GM23338 (cell line): ENCODE measurements around the gene PTPA. TPM values are rescaled to one million over a fixed set of nuclear protein-coding genes. Genes with fewer than 3 reads are reported as not detected.

Experiments used
- ATAC-seq: fragments of 200-7000 bp; cut with Tn5 transposase; 3 replicates; pipeline ENCODE4 v1.9.1; 2020
- DNase-seq: peaks from one replicate; pipeline ENCODE4 v3.0.0-alpha.2; 2015; ENCODE audit warnings: low spot score
- H2AFZ ChIP-seq: fragments of 200-600 bp; sonication (generic); 2 replicates; pipeline ENCODE4 v1.8.0; 2016; ENCODE audit warnings: antibody characterized with exemption, mild to moderate bottlenecking, moderate library complexity
- H3F3A ChIP-seq: fragments of 200-600 bp; sonication (generic); replicated peaks from 2 replicates; pipeline ENCODE4 v1.8.0; 2017; ENCODE audit warnings: antibody characterized with exemption, mixed run types, low read depth
- H3K27ac ChIP-seq: fragments of 200-600 bp; sonication (generic); 2 replicates; pipeline ENCODE4 v1.6.1; 2016; ENCODE audit warnings: low read depth
- H3K27me3 ChIP-seq: fragments of 200-600 bp; sonication (generic); 2 replicates; pipeline ENCODE4 v1.8.0; 2016; ENCODE audit warnings: mild to moderate bottlenecking, mixed run types, moderate library complexity; ENCODE audit not compliant: insufficient read depth
- H3K36me3 ChIP-seq: fragments of 200-600 bp; sonication (generic); 2 replicates; pipeline ENCODE4 v1.8.0; 2016; ENCODE audit warnings: mild to moderate bottlenecking; ENCODE audit not compliant: insufficient read depth
- H3K4me1 ChIP-seq: fragments of 200-600 bp; sonication (generic); 2 replicates; pipeline ENCODE4 v1.8.0; 2016; ENCODE audit warnings: mild to moderate bottlenecking, moderate library complexity; ENCODE audit not compliant: insufficient read depth
- H3K4me2 ChIP-seq: fragments of 200-600 bp; sonication (generic); 2 replicates; pipeline ENCODE4 v1.7.1; 2017; ENCODE audit warnings: mixed run types
- H3K4me3 ChIP-seq: fragments of 200-600 bp; sonication (generic); 2 replicates; pipeline ENCODE4 v1.6.1; 2016; ENCODE audit warnings: mixed run types
- H3K79me2 ChIP-seq: fragments of 200-600 bp; sonication (generic); replicated peaks from 2 replicates; pipeline ENCODE4 v1.8.0; 2017; ENCODE audit warnings: mild to moderate bottlenecking; ENCODE audit not compliant: insufficient read depth
- H3K9me2 ChIP-seq: fragments of 200-600 bp; sonication (generic); 2 replicates; pipeline ENCODE4 v1.8.0; 2017; ENCODE audit not compliant: insufficient read depth
- H4K20me1 ChIP-seq: fragments of 200-600 bp; sonication (generic); replicated peaks from 2 replicates; pipeline ENCODE4 v1.8.0; 2017; ENCODE audit warnings: mild to moderate bottlenecking; ENCODE audit not compliant: insufficient read depth
- H3K27ac Mint-ChIP-seq: 2 replicates; pipeline ENCODE4 v1.8.0; 2020; ENCODE audit warnings: inconsistent platforms, mild to moderate bottlenecking, moderate library complexity, mixed read lengths
- H3K27me3 Mint-ChIP-seq: 3 replicates; pipeline ENCODE4 v1.8.0; 2022; ENCODE audit warnings: low read depth, mild to moderate bottlenecking, moderate library complexity, mixed read lengths, inconsistent platforms; ENCODE audit not compliant: insufficient read depth, poor library complexity
- H3K36me3 Mint-ChIP-seq: 3 replicates; pipeline ENCODE4 v1.8.0; 2021; ENCODE audit warnings: low read depth, mild to moderate bottlenecking, inconsistent platforms, moderate library complexity, mixed read lengths
- H3K4me1 Mint-ChIP-seq: 3 replicates; pipeline ENCODE4 v1.8.0; 2020; ENCODE audit warnings: mild to moderate bottlenecking, inconsistent platforms, mixed read lengths
- H3K4me3 Mint-ChIP-seq: 3 replicates; pipeline ENCODE4 v1.8.0; 2021; ENCODE audit warnings: moderate library complexity, mild to moderate bottlenecking, inconsistent platforms, mixed read lengths
- H3K9me3 Mint-ChIP-seq: 3 replicates; pipeline ENCODE4 v1.8.0; 2020; ENCODE audit warnings: moderate library complexity, mild to moderate bottlenecking, inconsistent platforms, mixed read lengths
- CREB1 ChIP-seq: fragments of 250-450 bp; sonication (Bioruptor Pico); IDR thresholded peaks from 2 replicates; pipeline ENCODE4 v1.5.0; 2020; ENCODE audit warnings: low read depth, mild to moderate bottlenecking, moderate library complexity
- CTCF ChIP-seq, 2 experiments: fragments of 200-600 bp in 1 of 2; sonication (generic) in 1 of 2; conservative IDR thresholded peaks; 2 replicates each; pipeline versions ENCODE4 v1.5.1 to v1.6.1; 2016 to 2017; ENCODE audit warnings: antibody characterized with exemption in 2 of 2, low read depth in 2 of 2, mild to moderate bottlenecking in 2 of 2, moderate library complexity in 1 of 2
- ETS1 ChIP-seq: IDR thresholded peaks from 2 replicates; pipeline ENCODE4 v1.6.1; 2016; ENCODE audit warnings: antibody characterized with exemption
- EZH2 ChIP-seq: fragments of 200-600 bp; sonication (generic); IDR thresholded peaks from one replicate; pipeline ENCODE4 v1.8.0; 2017; ENCODE audit warnings: antibody characterized with exemption, mild to moderate bottlenecking, low read depth; ENCODE audit not compliant: unreplicated experiment
- EZH2phosphoT487 ChIP-seq: fragments of 200-600 bp; sonication (generic); IDR thresholded peaks from one replicate; pipeline ENCODE4 v1.8.1; 2018; ENCODE audit warnings: antibody characterized with exemption; ENCODE audit not compliant: unreplicated experiment
- JUNB ChIP-seq: IDR thresholded peaks from one replicate; pipeline ENCODE4 v1.6.1; 2016; ENCODE audit warnings: antibody characterized with exemption; ENCODE audit not compliant: unreplicated experiment
- NANOG ChIP-seq: IDR thresholded peaks from 2 replicates; pipeline ENCODE4 v1.6.1; 2016; ENCODE audit warnings: antibody characterized with exemption, borderline replicate concordance
- POLR2AphosphoS5 ChIP-seq: IDR thresholded peaks from 2 replicates; pipeline ENCODE4 v1.6.1; 2016; ENCODE audit warnings: antibody characterized with exemption, low read depth
- REST ChIP-seq: IDR thresholded peaks from one replicate; pipeline ENCODE4 v1.6.1; 2018; ENCODE audit warnings: antibody characterized with exemption; ENCODE audit not compliant: unreplicated experiment
- STAT1 ChIP-seq: IDR thresholded peaks from one replicate; pipeline ENCODE4 v1.6.1; 2016; ENCODE audit warnings: antibody characterized with exemption; ENCODE audit not compliant: unreplicated experiment
- ZNF114 ChIP-seq: fragments of 250-450 bp; sonication (Bioruptor Pico); IDR thresholded peaks from 2 replicates; pipeline ENCODE4 v1.5.0; 2020; ENCODE audit warnings: mild to moderate bottlenecking, moderate library complexity
- ZNF331 ChIP-seq: fragments of 250-450 bp; sonication (Bioruptor Pico); IDR thresholded peaks from 2 replicates; pipeline ENCODE4 v1.5.0; 2020; ENCODE audit warnings: low read depth, mild to moderate bottlenecking, moderate library complexity
- ZNF462 ChIP-seq: fragments of 250-450 bp; sonication (Bioruptor Pico); IDR thresholded peaks from 2 replicates; pipeline ENCODE4 v1.5.0; 2020; ENCODE audit warnings: mild to moderate bottlenecking, moderate library complexity
- polyA plus RNA-seq: library from polyadenylated mRNA; unstranded; fragments of >200 nt; fragmentation: Nextera tagmentation; extraction: Ambion mirVana; gene quantifications from 2 replicates; pipeline ENCODE4 v1.2.1, GENCODE V29; 2016
- total RNA-seq: library from RNA; depleted of rRNA; stranded (reverse); fragments of >200 nt; shearing (Covaris generic); gene quantifications from 2 replicates; pipeline ENCODE4 v1.2.3, GENCODE V29; 2014

The PTPA gene
- total and polyA plus RNA-seq, 2 experiments from 2014 or later, result 53.9 to 122 TPM

GRCh38 chr9:129125478-129125877 is 14.3 kb downstream of the PTPA start:
- Histone ChIP-seq H3K27ac (peak overlapping the region; percentile 59; the same call in 1 of the 2 replicates), H3K79me2 (peaks cover 25% of the 10 kb centered on the region; the same call in 1 of the 2 replicates), H4K20me1 (no peaks in the 10 kb centered on the region), H3K27me3 (no peaks in the 10 kb centered on the region), H3K36me3 (peaks cover 15% of the 10 kb centered on the region), H2AFZ (no peak overlapping the region), H3K4me3 (no peak overlapping the region), H3F3A (peaks cover 5% of the 10 kb centered on the region; the same call in 1 of the 2 replicates), H3K4me2 (no peak overlapping the region), H3K4me1 (peaks cover 16% of the 10 kb centered on the region), H3K9me2 (no peaks in the 10 kb centered on the region)
- Mint-ChIP-seq H3K27ac (peak overlapping the region; percentile 48; the same call in 1 of the 2 replicates), H3K27me3 (peaks cover 9% of the 10 kb centered on the region), H3K4me3 (no peak overlapping the region), H3K9me3 (no peaks in the 10 kb centered on the region), H3K36me3 (peaks cover 67% of the 10 kb centered on the region), H3K4me1 (peaks cover 19% of the 10 kb centered on the region)
- no peak for TF ChIP-seq POLR2AphosphoS5
- no peak for TF ChIP-seq ZNF462 (CRISPR knock-in tag)
- no peak for TF ChIP-seq EZH2phosphoT487
- no peak for TF ChIP-seq STAT1
- TF ChIP-seq ZNF114 (CRISPR knock-in tag), result no peak
- no peak for TF ChIP-seq JUNB
- TF ChIP-seq CTCF (conservative IDR thresholded peaks at IDR 0.05; ENCODE audit: low read depth in 2 of 2), result no peak
- TF ChIP-seq REST, result no peak
- TF ChIP-seq ETS1, result no peak
- TF ChIP-seq CREB1, result no peak
- no peak for TF ChIP-seq EZH2
- no peak for TF ChIP-seq NANOG
- TF ChIP-seq ZNF331, result no peak
- DNase-seq, result no peak
- ATAC-seq, result no peak
